Lung microvascular endothelial cell (primary cell): ENCODE measurements around the gene FBXW11. TPM values are rescaled to one million over a fixed set of nuclear protein-coding genes. Genes with fewer than 3 reads are reported as not detected.

Experiments used
- DNase-seq, 2 donors: peaks; one replicate each; pipeline versions ENCODE4 v3.0.0 to v3.0.0-alpha.2; 2010; ENCODE audit warnings: low read depth in 2 of 2
- total RNA-seq: library from RNA; depleted of rRNA; stranded (reverse); fragments of >200 nt; gene quantifications from 2 replicates; pipeline ENCODE4 v1.2.1, GENCODE V29; 2014

Gene FBXW11
- total RNA-seq, result 49.0 and 61.5 TPM in 2 replicates

DNA sequence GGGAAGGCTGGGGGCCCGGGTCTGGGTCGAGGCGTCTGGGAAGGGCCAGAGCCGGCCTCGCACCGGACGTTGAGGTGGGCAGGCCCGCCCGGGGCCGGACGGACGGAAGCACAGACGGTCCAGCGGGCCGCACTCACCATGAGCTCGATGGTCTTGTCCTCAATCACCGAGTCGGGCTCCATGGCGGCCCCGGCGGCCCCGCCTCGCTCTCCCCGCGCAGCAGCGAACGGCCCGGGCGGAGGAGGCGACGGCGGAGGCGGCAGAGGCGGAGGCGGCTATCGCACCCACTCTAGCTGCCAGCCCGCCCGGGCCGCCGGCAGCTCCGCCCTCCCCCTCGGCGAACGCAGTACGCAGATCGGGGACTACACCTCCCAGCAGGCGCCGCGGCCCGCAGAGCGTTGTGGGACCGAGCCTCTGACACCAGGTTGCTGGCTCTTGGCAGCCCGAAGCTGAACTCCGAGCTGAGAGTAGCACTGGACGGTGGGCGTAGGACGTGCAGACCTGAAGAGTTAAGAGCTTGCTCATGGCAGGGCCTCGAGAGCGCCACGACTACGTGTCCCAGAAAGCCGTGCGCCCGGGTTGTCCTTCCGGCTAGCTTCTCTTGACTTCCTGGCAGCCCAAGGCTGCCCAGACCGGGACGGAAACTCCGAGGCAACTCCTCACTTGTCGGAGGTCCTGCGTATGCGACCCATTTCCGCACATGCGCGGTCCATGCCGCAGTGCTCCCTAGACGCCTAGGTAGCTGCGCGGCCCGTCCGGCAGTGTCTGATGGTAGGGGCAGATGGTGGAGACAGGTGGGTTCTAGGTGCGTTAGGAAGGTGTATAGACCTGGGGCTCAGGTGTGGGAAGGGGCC is at the start of gene FBXW11:
Gene FBXW11, minus strand, starts transcription at position 318 of the 854 bp plus-strand sequence. Its CDS starts 136 bp downstream, at position 182.
- peak; percentile 96 to 97 for DNase-seq

GRCh38 chr5:172055996-172056395 is 49.6 kb upstream of the FBXW11 start:
- DNase-seq, result no peak

DNA sequence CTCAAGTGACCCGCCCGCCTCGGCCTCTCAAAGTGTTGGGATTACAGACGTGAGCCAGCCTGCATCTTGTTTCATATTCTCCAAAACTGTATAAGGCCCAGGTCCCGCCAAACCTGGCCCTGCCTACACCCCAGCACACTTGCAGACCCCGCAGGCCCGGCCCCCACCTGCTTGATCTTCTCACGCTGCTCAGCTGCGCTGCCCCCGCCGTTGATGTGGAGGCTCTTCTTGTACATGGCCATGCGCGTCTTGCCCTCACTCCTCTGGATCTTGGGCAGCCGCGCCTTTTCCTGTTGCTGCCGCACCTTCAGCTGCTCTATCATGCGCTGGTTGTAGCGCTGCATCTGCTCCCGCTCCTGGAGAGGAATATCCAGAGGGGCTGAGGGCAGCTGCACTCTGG is 49.0 kb upstream of the FBXW11 start:
- no peak for DNase-seq

DNA sequence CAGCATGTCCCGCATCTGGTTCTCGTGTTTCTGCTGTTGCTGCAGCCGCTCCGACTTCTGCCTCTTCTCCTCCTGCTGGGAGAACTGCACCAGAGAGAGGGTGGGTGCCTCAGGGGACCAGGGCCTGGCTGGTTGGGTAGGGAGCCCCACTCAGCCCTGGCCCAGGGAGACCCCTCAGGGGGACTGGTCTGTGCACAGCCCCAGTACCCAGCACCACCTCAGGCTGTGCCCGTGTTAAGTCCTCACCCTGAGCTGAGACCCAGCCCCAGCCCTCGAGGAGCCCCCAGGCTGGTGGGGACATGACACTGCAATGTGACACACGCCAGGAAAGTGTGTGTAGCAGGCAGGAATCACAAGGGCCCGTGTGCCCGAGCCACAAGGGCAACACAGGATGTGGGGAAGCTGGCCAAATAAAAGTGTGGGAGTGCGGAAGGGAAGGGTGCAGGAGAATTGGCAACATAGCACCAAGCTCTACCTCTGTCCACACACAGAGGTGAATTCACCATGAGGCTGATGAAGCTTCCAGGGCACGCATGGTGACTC is 48.2 kb upstream of the FBXW11 start:
- no peak for DNase-seq

GRCh38 chr5:172052450-172053236 is 46.2 kb upstream of the FBXW11 start:
- peak; percentile 16 to 82 for DNase-seq

GRCh38 chr5:172051643-172052339 is 45.4 kb upstream of the FBXW11 start:
- no peak for DNase-seq

- no peak for DNase-seq
Observed at GRCh38 chr5:172050080-172050479, 43.6 kb upstream of the FBXW11 start.

- DNase-seq, result no peak
Observed at GRCh38 chr5:172049226-172049796, 42.9 kb upstream of the FBXW11 start.

GRCh38 chr5:172048539-172049101 is 42.2 kb upstream of the FBXW11 start:
- peak in 1 of 2 donors; percentile 60 for DNase-seq

- DNase-seq, result no peak
Observed at GRCh38 chr5:172048170-172048422, 41.7 kb upstream of the FBXW11 start.

DNA sequence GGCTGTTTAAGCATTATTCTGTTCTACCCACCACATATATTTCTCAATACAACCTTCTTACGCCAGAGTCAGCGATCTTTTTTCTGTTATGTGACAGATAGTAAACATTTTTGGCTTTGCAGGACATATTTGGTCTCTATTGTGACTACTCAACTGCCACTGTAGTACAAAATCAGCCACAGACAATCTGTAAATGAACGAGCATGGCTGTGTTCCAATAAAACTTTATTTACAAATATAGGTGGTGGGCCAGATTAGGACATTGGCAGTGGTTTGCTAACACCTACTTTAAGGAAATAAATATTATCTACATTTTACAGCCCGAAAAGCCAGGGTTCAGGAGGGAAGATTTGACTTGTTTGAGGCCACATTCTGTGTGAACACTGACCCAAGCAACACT is 40.2 kb upstream of the FBXW11 start:
- DNase-seq, result no peak

- no peak for DNase-seq
Observed at GRCh38 chr5:172045315-172045632, 38.8 kb upstream of the FBXW11 start.

DNA sequence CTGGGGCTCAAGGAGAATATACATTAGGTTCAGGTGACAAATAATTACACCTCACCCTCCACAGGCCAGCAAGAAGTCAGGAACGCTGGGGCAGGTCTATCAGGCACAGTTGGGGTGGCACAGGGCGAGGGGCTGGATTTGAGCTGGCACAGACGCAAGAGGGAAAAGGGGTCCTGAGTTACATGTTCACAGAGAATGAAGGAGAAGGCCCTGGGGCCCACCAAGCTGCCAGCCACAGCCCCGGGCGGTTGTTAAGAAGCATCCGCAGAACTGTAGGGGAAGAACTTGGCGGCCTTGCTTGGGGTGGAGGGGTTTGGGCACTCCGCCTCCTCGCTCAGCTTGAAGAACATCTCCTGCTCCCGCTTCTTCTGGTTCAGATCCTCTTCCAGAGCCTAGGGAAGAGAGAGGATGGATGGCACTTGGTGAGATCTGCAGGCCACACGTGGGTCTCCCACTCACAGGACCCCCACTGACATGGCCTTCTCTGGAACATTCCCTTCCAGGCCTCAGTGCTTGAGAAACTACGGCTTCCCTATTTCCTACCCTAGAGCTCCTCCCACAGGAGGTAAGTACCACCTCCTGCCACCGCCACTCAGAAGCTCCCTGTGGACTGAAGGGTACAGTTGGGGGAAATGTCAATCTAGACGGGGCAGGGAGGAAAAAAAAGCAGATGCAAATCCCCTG is 38.3 kb upstream of the FBXW11 start:
- DNase-seq, result no peak

DNA sequence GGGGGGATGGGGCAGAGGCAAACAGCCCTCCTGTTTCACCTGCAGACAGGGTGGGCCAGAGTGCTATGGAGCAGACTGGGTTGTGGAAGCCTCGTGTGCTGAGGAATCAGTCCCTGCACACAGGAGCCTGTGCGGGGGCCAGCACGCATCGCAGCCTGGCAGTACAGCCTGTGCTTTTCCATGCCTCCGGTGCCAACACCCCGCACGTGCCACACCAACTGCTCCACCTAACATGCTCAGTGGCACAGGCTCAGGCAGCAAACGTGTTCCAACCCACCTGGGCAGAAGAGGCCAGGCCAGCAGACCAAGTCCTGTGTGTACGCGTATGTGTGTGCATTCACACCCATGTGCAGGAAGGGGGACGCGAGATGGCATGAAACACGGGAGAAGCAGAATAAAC is 37.4 kb upstream of the FBXW11 start:
- no peak for DNase-seq

DNA sequence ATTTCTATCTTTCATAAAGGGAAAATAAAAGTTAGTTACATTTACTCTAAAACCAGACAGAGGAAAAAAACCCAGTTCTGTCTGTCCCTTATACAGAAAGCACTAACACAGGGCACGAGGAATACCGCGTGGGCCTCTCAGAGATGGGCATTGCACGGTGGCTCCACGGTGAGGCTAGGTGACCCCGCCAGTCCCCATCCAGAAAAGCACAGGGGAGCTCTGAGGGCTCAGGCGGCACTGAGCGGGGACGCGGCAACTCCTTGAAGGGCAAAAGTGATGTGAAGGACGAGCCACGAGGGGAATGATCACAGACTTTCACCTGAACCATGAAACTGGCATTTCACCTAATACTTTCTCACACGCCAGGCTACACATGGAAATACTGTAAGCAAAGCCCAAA is 35.7 kb upstream of the FBXW11 start:
- DNase-seq, result no peak

DNA sequence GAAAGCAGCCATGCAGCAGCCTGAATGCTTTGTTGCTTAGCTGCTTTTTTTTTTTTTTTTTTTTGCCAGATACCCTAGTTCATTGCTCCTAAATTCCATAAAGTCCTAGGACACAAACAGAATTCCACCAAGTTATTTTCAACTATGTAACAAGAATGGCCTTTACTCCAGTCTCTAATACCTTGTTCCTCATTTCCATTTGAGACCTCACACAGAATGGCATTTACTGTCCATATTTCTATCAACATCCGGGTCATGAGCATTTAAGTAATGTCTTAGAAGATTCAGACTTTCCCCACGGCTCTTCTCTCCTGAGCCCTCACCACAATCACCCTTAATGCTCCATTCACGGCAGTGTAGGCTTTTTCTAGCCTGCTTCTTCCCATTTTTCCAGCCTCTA is 31.7 kb upstream of the FBXW11 start:
- no peak for DNase-seq

GRCh38 chr5:172035049-172035448 is 28.6 kb upstream of the FBXW11 start:
- no peak for DNase-seq

DNA sequence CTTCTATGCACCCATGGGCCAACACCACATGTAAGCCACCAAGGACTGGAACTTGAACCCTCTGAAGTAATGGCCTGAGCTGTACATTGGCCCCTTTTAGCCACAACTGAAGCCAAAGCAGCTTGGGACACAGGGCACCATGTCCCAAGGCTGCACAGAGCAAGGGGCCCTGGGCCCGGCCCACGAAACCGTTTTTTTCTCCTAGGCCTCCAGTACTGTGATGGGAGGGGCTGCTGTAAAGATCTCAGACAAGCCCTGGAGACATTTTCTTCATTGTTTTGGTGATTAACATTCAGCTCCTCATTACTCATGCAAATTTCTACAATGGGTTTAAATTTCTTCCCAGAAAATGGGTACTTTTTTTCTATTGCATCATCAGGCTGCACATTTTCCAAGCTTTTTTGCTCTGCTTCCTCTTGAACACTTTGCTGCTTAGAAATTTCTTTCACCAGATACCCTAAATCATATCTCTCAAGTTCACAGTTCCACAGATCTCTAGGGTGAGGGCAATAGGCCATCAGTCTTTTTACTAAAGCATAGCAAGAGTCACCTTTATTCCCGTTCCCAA is 25.5 kb upstream of the FBXW11 start:
- no peak for DNase-seq

GRCh38 chr5:172029876-172030275 is 23.4 kb upstream of the FBXW11 start:
- DNase-seq, result no peak

DNA sequence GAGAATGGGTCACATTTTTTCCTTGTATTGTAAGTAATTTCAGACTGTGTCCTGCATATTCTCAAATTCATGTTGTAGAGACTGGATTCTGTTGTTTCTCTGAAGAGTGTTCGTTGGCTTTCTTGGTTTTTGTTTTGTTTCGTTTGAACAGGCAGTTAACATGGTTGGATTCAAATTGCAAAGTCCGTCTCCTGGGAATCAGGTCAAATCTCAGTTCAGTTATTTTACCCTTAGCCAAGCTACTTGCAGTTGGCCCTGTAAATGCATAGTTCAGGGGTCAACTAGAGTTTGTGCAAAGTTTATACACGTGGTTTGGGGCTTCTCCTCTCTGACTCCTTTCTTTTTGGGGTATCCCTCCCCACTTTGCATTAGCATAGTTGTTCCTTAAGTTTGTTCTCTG is 21.7 kb upstream of the FBXW11 start:
- DNase-seq, result no peak
